Sigmoid colon (tissue), 7 donors: ENCODE data around the gene TBX5. TPM values are rescaled to one million over a fixed set of nuclear protein-coding genes. Genes with fewer than 3 reads are reported as not detected.

Experiments
- DNase-seq: peaks from one replicate; pipeline ENCODE4 v3.0.0-alpha.2; 2019
- H3K27ac ChIP-seq, 4 donors: fragments of 200-600 bp; sonication (generic); one replicate each; pipeline ENCODE4 v1.5.1; 2016 to 2019; ENCODE audit warnings: mild to moderate bottlenecking in 1 of 4
- H3K27me3 ChIP-seq, 3 donors: fragments of 200-600 bp; sonication (generic); one replicate each; pipeline ENCODE4 v1.5.1; 2019; ENCODE audit warnings: mild to moderate bottlenecking in 1 of 3
- H3K36me3 ChIP-seq, 4 donors: fragments of 200-600 bp; sonication (generic); one replicate each; pipeline ENCODE4 v1.5.1; 2016 to 2019
- H3K4me1 ChIP-seq, 4 donors: fragments of 200-600 bp; sonication (generic); one replicate each; pipeline ENCODE4 v1.5.1; 2017 to 2019
- H3K4me3 ChIP-seq, 4 donors: fragments of 200-600 bp; sonication (generic); one replicate each; pipeline ENCODE4 v1.5.1; 2017 to 2019; ENCODE audit warnings: mild to moderate bottlenecking in 2 of 4, moderate library complexity in 1 of 4
- H3K9me3 ChIP-seq, 4 donors: fragments of 200-600 bp in 3 of 4; sonication (generic) in 3 of 4; one replicate each; pipeline versions ENCODE4 v1.5.1 to v1.6.1; 2013 to 2019
- CTCF ChIP-seq, 4 experiments: fragments of 450-650 bp in 3 of 4; fragments of 200-600 bp in 1 of 4; IDR thresholded peaks; one replicate each; pipeline ENCODE4 v1.5.1; 2016 to 2019; ENCODE audit warnings: antibody characterized with exemption in 4 of 4, mild to moderate bottlenecking in 3 of 4, moderate library complexity in 2 of 4
- EP300 ChIP-seq, 4 donors: sonication (generic); formaldehyde crosslinking; IDR thresholded peaks; one replicate each; pipeline ENCODE4 v1.6.1; 2017; ENCODE audit warnings: antibody characterized with exemption in 4 of 4
- POLR2A ChIP-seq, 2 donors: fragments of 450-650 bp; IDR thresholded peaks; one replicate each; pipeline ENCODE4 v1.6.1; 2016; ENCODE audit warnings: antibody characterized with exemption in 2 of 2, mild to moderate bottlenecking in 2 of 2, moderate library complexity in 2 of 2
- POLR2AphosphoS5 ChIP-seq, 4 donors: sonication (generic); formaldehyde crosslinking; IDR thresholded peaks; one replicate each; pipeline ENCODE4 v1.6.1; 2017; ENCODE audit warnings: antibody characterized with exemption in 4 of 4
- WGBS, 2 donors: extraction: QIAGEN DNeasy Blood & Tissue Kit; methylation state at CpG; one replicate each; pipeline ENCODE4 v1.1.7; 2013; 5-methylcytosine and 5-hydroxymethylcytosine counted together
- intact Hi-C: fragments of 100-400 bp; cut with DNase I; formaldehyde crosslinking; loops from one replicate; pipeline ENCODE4 v1.15.1; 2023
- polyA plus RNA-seq, 3 donors: library from polyadenylated mRNA; stranded (reverse); fragments of 200-250 nt; gene quantifications; one replicate each; pipeline ENCODE4 v1.2.3, GENCODE V29; 2013
- total RNA-seq, 4 donors: library from RNA; depleted of rRNA; stranded (reverse); fragments of >200 nt; gene quantifications; one replicate each; pipeline ENCODE4 v1.1.0, GENCODE V29; 2016
- donor health status: healthy with polysubstance abuse.
- donor health status: Bipolar disorder and iron deficiency.
- donor health status: healthy.

TBX5 gene
- total and polyA plus RNA-seq, 7 donors = not detected

GRCh38 chr12:114320101-114320500 is 85.8 kb downstream of the TBX5 start:
- H3K36me3 ChIP-seq = no peaks in the 10 kb centered on the region
- 56 to 58% methylated on average over 9 of the region's 9 CpGs for WGBS, 2 donors
- no peaks in the 10 kb centered on the region for H3K4me1 ChIP-seq
- TF ChIP-seq EP300 (IDR thresholded peaks at IDR 0.05) = no peak
- no peak for TF ChIP-seq POLR2A (IDR thresholded peaks at IDR 0.05)
- TF ChIP-seq POLR2AphosphoS5 (IDR thresholded peaks at IDR 0.05) = no peak
- TF ChIP-seq CTCF (IDR thresholded peaks at IDR 0.05) = no peak
- intact Hi-C loops = no loop called here
- no peak overlapping the region for H3K4me3 ChIP-seq
- H3K27me3 ChIP-seq = no peaks in the 10 kb centered on the region
- no peak for DNase-seq
- H3K9me3 ChIP-seq = no peaks in the 10 kb centered on the region
- no peak overlapping the region for H3K27ac ChIP-seq

DNA sequence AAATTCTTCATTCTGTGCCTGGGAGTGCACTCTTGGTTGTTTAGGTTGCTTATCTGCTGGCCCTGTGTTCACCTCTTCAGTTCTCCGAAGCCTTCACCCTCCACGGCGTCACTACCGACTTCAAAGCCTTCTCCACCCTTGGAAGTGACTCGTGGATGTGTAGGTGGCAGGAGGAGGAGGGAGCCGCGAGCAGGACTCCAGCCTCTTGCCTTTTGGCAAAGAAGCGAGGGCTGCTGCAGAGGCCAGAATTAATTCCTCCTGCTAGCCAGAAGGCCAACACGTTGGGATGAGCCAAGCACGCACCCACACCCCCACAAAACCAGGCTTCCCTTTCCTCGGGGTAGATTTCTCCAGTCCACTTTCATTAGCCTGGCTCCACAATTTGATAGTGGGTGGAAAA is 86.5 kb downstream of the TBX5 start:
- intact Hi-C loops = no loop called here
- Histone ChIP-seq H3K4me3 (no peak overlapping the region), H3K27me3 (no peaks in the 10 kb centered on the region), H3K9me3 (no peaks in the 10 kb centered on the region), H3K4me1 (no peaks in the 10 kb centered on the region), H3K27ac (no peak overlapping the region), H3K36me3 (no peaks in the 10 kb centered on the region)
- no peak for TF ChIP-seq CTCF (IDR thresholded peaks at IDR 0.05)
- TF ChIP-seq POLR2A (IDR thresholded peaks at IDR 0.05) = no peak
- TF ChIP-seq POLR2AphosphoS5 (IDR thresholded peaks at IDR 0.05) = no peak
- TF ChIP-seq EP300 (IDR thresholded peaks at IDR 0.05) = no peak
- WGBS, 2 donors = 50 to 62% methylated on average over 11 of the region's 11 CpGs
- DNase-seq = no peak

- H3K27ac ChIP-seq = no peak overlapping the region
- intact Hi-C loops = no loop called here
- TF ChIP-seq POLR2AphosphoS5 (IDR thresholded peaks at IDR 0.05) (no peak), CTCF (IDR thresholded peaks at IDR 0.05) (no peak), EP300 (IDR thresholded peaks at IDR 0.05) (no peak), POLR2A (IDR thresholded peaks at IDR 0.05) (no peak)
- DNase-seq = no peak
- no peaks in the 10 kb centered on the region for H3K27me3 ChIP-seq
- H3K36me3 ChIP-seq = no peaks in the 10 kb centered on the region
- H3K9me3 ChIP-seq = no peaks in the 10 kb centered on the region
- 69 to 75% methylated on average over 2 of the region's 2 CpGs for WGBS, 2 donors
- no peaks in the 10 kb centered on the region for H3K4me1 ChIP-seq
- H3K4me3 ChIP-seq = no peak overlapping the region
These were observed 87.0 kb downstream of the TBX5 start for GRCh38 chr12:114318984-114319383.

- WGBS, 2 donors = 75 to 88% methylated on average over 5 of the region's 5 CpGs
- H3K27ac ChIP-seq = no peak overlapping the region
- no peaks in the 10 kb centered on the region for H3K36me3 ChIP-seq
- no peak overlapping the region for H3K4me3 ChIP-seq
- intact Hi-C loops = no loop called here
- DNase-seq = no peak
- H3K4me1 ChIP-seq = no peaks in the 10 kb centered on the region
- no peaks in the 10 kb centered on the region for H3K9me3 ChIP-seq
- no peaks in the 10 kb centered on the region for H3K27me3 ChIP-seq
- no peak for TF ChIP-seq EP300 (IDR thresholded peaks at IDR 0.05)
- no peak for TF ChIP-seq CTCF (IDR thresholded peaks at IDR 0.05)
- no peak for TF ChIP-seq POLR2A (IDR thresholded peaks at IDR 0.05)
- no peak for TF ChIP-seq POLR2AphosphoS5 (IDR thresholded peaks at IDR 0.05)
These were observed 89.9 kb downstream of the TBX5 start for GRCh38 chr12:114316076-114316475.

DNA sequence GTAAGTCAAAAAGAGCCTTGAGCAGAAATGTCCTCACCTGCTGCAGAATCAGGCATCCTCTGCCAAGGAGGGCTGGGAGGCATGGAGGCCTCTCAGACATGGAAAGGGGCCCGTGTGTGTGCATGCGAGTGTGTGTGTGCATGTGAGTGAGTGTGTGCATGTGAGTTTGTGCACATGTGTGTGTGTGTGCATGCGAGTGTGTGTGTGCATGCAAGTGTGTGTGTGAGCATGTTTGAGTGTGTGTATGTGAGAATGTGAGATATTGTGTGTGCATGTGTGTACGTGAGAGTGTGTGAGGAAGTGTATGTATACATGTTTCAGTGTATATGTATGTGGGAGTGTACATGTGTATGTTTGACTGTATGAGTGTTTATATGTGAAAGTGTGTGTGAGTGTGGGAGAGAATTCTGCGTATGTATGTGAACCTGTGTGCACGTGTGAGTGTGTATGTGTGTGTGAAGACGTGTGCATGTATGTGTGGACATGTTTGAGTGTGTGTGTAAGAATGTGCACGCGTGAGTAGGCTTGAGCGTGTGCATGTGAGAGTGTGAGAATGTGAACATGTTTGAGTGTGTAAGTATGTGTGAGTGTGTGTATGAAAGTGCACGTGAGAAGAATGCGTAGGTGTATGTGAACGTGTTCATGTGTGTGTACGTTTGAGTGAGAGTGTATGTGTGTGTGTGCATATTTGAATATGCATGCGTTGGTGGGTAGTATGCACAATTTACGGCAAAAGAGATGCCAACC is 90.8 kb downstream of the TBX5 start:
- no peaks in the 10 kb centered on the region for H3K4me1 ChIP-seq
- TF ChIP-seq EP300 (IDR thresholded peaks at IDR 0.05) = no peak
- TF ChIP-seq POLR2AphosphoS5 (IDR thresholded peaks at IDR 0.05) = no peak
- TF ChIP-seq POLR2A (IDR thresholded peaks at IDR 0.05) = no peak
- TF ChIP-seq CTCF (IDR thresholded peaks at IDR 0.05) = no peak
- no peak for DNase-seq
- H3K9me3 ChIP-seq = no peaks in the 10 kb centered on the region
- H3K27me3 ChIP-seq = no peaks in the 10 kb centered on the region
- no peak overlapping the region for H3K27ac ChIP-seq
- H3K4me3 ChIP-seq = no peak overlapping the region
- no peaks in the 10 kb centered on the region for H3K36me3 ChIP-seq
- WGBS, 2 donors = 89 to 91% methylated on average over 16 of the region's 16 CpGs
- intact Hi-C loops = no loop called here
